MM.1S (cell line): ENCODE measurements around the gene FGF13.

Experiments used
- EZH2phosphoT487 ChIP-seq: fragments of 300-600 bp; sonication (generic); IDR thresholded peaks from 2 replicates; pipeline ENCODE4 v1.6.1; 2018; ENCODE audit warnings: antibody characterized with exemption, low read length
- TF ChIP-seq, protein P1 (sequence below): fragments of 300-600 bp; sonication (generic); IDR thresholded peaks from 2 replicates; pipeline ENCODE4 v1.5.1; 2016; ENCODE audit warnings: antibody characterized with exemption, low read length, mixed read lengths

DNA sequence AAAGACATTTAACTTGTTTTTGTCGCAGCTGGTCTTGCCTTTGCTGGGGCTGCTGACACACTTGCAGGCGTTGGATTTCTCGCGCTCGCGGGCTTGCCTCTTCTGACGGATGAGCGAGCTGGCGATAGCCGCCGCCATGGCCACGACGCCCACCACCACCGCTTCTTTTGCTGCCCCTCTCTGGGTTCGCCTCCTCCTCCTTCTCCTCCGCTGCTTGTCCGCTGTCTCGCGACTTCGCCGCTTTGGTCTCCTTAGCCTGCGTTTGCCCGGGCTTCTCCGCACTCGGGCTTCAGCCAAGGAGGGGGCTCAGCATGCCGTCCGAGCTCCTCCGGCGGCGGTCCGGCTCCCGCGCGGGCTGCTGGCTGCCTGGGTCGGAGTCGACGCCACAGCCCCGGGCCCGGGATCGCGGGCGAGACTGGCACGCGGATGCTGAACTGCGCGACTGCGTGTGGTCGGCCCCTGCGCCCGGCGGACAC, 613 bp downstream of the FGF13 start:
- TF ChIP-seq, protein P1, sequence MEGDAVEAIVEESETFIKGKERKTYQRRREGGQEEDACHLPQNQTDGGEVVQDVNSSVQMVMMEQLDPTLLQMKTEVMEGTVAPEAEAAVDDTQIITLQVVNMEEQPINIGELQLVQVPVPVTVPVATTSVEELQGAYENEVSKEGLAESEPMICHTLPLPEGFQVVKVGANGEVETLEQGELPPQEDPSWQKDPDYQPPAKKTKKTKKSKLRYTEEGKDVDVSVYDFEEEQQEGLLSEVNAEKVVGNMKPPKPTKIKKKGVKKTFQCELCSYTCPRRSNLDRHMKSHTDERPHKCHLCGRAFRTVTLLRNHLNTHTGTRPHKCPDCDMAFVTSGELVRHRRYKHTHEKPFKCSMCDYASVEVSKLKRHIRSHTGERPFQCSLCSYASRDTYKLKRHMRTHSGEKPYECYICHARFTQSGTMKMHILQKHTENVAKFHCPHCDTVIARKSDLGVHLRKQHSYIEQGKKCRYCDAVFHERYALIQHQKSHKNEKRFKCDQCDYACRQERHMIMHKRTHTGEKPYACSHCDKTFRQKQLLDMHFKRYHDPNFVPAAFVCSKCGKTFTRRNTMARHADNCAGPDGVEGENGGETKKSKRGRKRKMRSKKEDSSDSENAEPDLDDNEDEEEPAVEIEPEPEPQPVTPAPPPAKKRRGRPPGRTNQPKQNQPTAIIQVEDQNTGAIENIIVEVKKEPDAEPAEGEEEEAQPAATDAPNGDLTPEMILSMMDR, result no peak
- no peak for TF ChIP-seq EZH2phosphoT487
